SK-N-SH (cell line): ENCODE results near the gene XXYLT1. TPM values are rescaled to one million over a fixed set of nuclear protein-coding genes. Genes with fewer than 3 reads are reported as not detected.

Experiments
- CTCF ChIA-PET: fragments of 300-600, 350-600 bp; formaldehyde crosslinking; extraction: SDS; loops from one replicate; lab custom pipeline; 2021; lab: Yijun Ruan, JAX
- POLR2A ChIA-PET: fragments of 350-600 bp; sonication (Branson Sonifier 250); formaldehyde crosslinking; extraction: SDS; loops from one replicate; lab custom pipeline; 2020; ENCODE audit warnings: antibody characterized with exemption, inconsistent platforms; lab: Yijun Ruan, JAX
- DNase-seq: peaks from one replicate; pipeline ENCODE4 v3.0.0; 2012
- H2AFZ ChIP-seq: fragments of 200-600 bp; sonication (generic); 2 replicates; pipeline ENCODE4 v1.8.1; 2016; ENCODE audit warnings: antibody characterized with exemption, mild to moderate bottlenecking, low read depth
- H3F3A ChIP-seq: fragments of 200-600 bp; sonication (generic); replicated peaks from 2 replicates; pipeline ENCODE3; 2016; ENCODE audit warnings: antibody characterized with exemption, mild to moderate bottlenecking; ENCODE audit not compliant: insufficient read depth
- H3K27ac ChIP-seq, 2 experiments: fragments of 200-500 bp in 1 of 2; fragments of 200-600 bp in 1 of 2; sonication (Bioruptor generic) in 1 of 2; sonication (generic), shearing (Covaris generic) in 1 of 2; 2 replicates each; pipeline versions ENCODE4 v1.5.1 to v1.6.1; 2014 to 2016; ENCODE audit warnings: low read depth in 2 of 2, inconsistent platforms in 1 of 2, low read length in 1 of 2, mild to moderate bottlenecking in 1 of 2, mixed read lengths in 1 of 2
- H3K27me3 ChIP-seq: fragments of 200-600 bp; sonication (generic), shearing (Covaris generic); 2 replicates; pipeline ENCODE4 v1.6.1; 2016; ENCODE audit warnings: mixed run types; ENCODE audit not compliant: insufficient read depth
- H3K36me3 ChIP-seq, 2 experiments: fragments of 200-500 bp in 1 of 2; fragments of 200-600 bp in 1 of 2; sonication (Bioruptor generic) in 1 of 2; sonication (generic) in 1 of 2; replicated peaks in 1 of 2; 2 replicates each; pipeline versions ENCODE3 to v1.5.1; 2014 to 2016; ENCODE audit warnings: low read length in 1 of 2, mild to moderate bottlenecking in 1 of 2; ENCODE audit not compliant: insufficient read depth in 2 of 2, control insufficient read depth in 1 of 2
- H3K4me1 ChIP-seq, 2 experiments: fragments of 200-500 bp in 1 of 2; fragments of 200-600 bp in 1 of 2; sonication (Bioruptor generic) in 1 of 2; sonication (generic), shearing (Covaris generic) in 1 of 2; 2 replicates each; pipeline versions ENCODE4 v1.5.1 to v1.6.1; 2014 to 2016; ENCODE audit warnings: low read depth in 1 of 2, low read length in 1 of 2, mixed run types in 1 of 2; ENCODE audit not compliant: insufficient read depth in 2 of 2, control insufficient read depth in 1 of 2
- H3K4me2 ChIP-seq: fragments of 200-600 bp; sonication (generic), shearing (Covaris generic); 2 replicates; pipeline ENCODE4 v1.6.1; 2017; ENCODE audit warnings: mixed run types
- H3K4me3 ChIP-seq, 2 experiments: fragments of 200-500 bp in 1 of 2; fragments of 200-600 bp in 1 of 2; sonication (Bioruptor generic) in 1 of 2; sonication (generic), shearing (Covaris generic) in 1 of 2; 2 replicates each; pipeline versions ENCODE4 v1.5.1 to v1.8.1; 2014 to 2016; ENCODE audit warnings: low read depth in 2 of 2, inconsistent platforms in 1 of 2, low read length in 1 of 2, mild to moderate bottlenecking in 1 of 2, mixed read lengths in 1 of 2, moderate library complexity in 1 of 2
- H3K79me2 ChIP-seq: fragments of 200-600 bp; sonication (generic); 2 replicates; pipeline ENCODE4 v1.8.1; 2017; ENCODE audit warnings: mild to moderate bottlenecking; ENCODE audit not compliant: insufficient read depth
- H3K9ac ChIP-seq: fragments of 200-600 bp; sonication (generic); 2 replicates; pipeline ENCODE4 v1.6.1; 2017; ENCODE audit warnings: mixed run types
- H3K9me2 ChIP-seq: fragments of 200-600 bp; sonication (generic); 2 replicates; pipeline ENCODE4 v1.6.1; 2017; ENCODE audit warnings: mixed run types
- H3K9me3 ChIP-seq: fragments of 200-600 bp; sonication (generic); 2 replicates; pipeline ENCODE4 v1.6.1; 2017; ENCODE audit warnings: mixed run types, mild to moderate bottlenecking, moderate library complexity
- H4K20me1 ChIP-seq: fragments of 200-600 bp; sonication (generic); 2 replicates; pipeline ENCODE4 v1.6.1; 2017; ENCODE audit warnings: mild to moderate bottlenecking, mixed run types; ENCODE audit not compliant: insufficient read depth
- CHD2 ChIP-seq: fragments of 150-350 bp; IDR thresholded peaks from 2 replicates; pipeline ENCODE4 v1.6.1; 2018; ENCODE audit warnings: low read length; ENCODE audit not compliant: partially characterized antibody
- EZH2phosphoT487 ChIP-seq: fragments of 200-600 bp; sonication (generic); IDR thresholded peaks from 2 replicates; pipeline ENCODE4 v1.6.1; 2017; ENCODE audit warnings: low read depth, mixed run types, mild to moderate bottlenecking, antibody characterized with exemption, moderate library complexity, borderline replicate concordance
- FOSL2 ChIP-seq: IDR thresholded peaks from 2 replicates; pipeline ENCODE4 v1.4.0; 2012; ENCODE audit warnings: low read depth, mild to moderate bottlenecking, moderate library complexity, borderline replicate concordance
- FOXJ3 ChIP-seq: sonication (generic); formaldehyde crosslinking; IDR thresholded peaks from 2 replicates; pipeline ENCODE4 v1.5.1; 2020; ENCODE audit warnings: mild to moderate bottlenecking, missing genetic modification reagents
- FOXM1 ChIP-seq: IDR thresholded peaks from 2 replicates; pipeline ENCODE4 v1.4.0; 2012; ENCODE audit warnings: low read depth, mild to moderate bottlenecking
- GABPA ChIP-seq: IDR thresholded peaks from 2 replicates; pipeline ENCODE4 v1.4.0; 2012; ENCODE audit warnings: low read depth, mild to moderate bottlenecking
- GATA2 ChIP-seq: sonication (generic); formaldehyde crosslinking; IDR thresholded peaks from 2 replicates; pipeline ENCODE4 v1.5.0; 2020; ENCODE audit warnings: mild to moderate bottlenecking, missing genetic modification reagents
- JUND ChIP-seq: IDR thresholded peaks from 2 replicates; pipeline ENCODE4 v1.4.0; 2012
- MXI1 ChIP-seq: IDR thresholded peaks from 2 replicates; pipeline ENCODE4 v1.6.1; 2012; ENCODE audit warnings: mild to moderate bottlenecking, low read depth, low read length, improper control_type of control experiment
- NFIC ChIP-seq: IDR thresholded peaks from 2 replicates; pipeline ENCODE4 v1.4.0; 2012; ENCODE audit warnings: borderline replicate concordance
- RXRA ChIP-seq: IDR thresholded peaks from 2 replicates; pipeline ENCODE4 v1.4.0; 2012; ENCODE audit warnings: low read depth, mild to moderate bottlenecking, borderline replicate concordance
- TAF1 ChIP-seq: IDR thresholded peaks from 2 replicates; pipeline ENCODE4 v1.6.1; 2012; ENCODE audit warnings: low read depth, mild to moderate bottlenecking, low read length, moderate library complexity, borderline replicate concordance
- TEAD4 ChIP-seq: IDR thresholded peaks from 2 replicates; pipeline ENCODE4 v1.4.0; 2012; ENCODE audit warnings: mild to moderate bottlenecking, borderline replicate concordance; ENCODE audit not compliant: insufficient read depth
- WGBS: methylation state at CpG from one replicate; pipeline ENCODE4 v1.1.6; 2017; ENCODE audit warnings: low lambda C conversion rate; 5-methylcytosine and 5-hydroxymethylcytosine counted together
- polyA plus RNA-seq, 3 experiments: library from polyadenylated mRNA; depleted of rRNA; stranded (reverse); fragments of >200 nt; gene quantifications; 2 replicates each; pipeline ENCODE4 v1.2.3, GENCODE V29; 2012
- TF ChIP-seq, protein P1 (sequence below): fragments of 150-350 bp; IDR thresholded peaks from 2 replicates; pipeline ENCODE4 v1.6.1; 2016; ENCODE audit warnings: mild to moderate bottlenecking, low read depth, low read length
- TF ChIP-seq, protein P2 (sequence below): fragments of 150-350 bp; IDR thresholded peaks from 2 replicates; pipeline ENCODE4 v1.6.1; 2017; ENCODE audit warnings: antibody characterized with exemption, low read length, low read depth, borderline replicate concordance
- TF ChIP-seq, protein P3 (sequence below): IDR thresholded peaks from 2 replicates; pipeline ENCODE4 v1.4.0; 2012; ENCODE audit warnings: low read depth, borderline replicate concordance
- TF ChIP-seq, protein P4 (sequence below): IDR thresholded peaks from 2 replicates; pipeline ENCODE4 v1.4.0; 2012; ENCODE audit warnings: low read depth, borderline replicate concordance

The XXYLT1 gene
- polyA plus RNA-seq, 1 of the 3 experiments (the other 2 are of a cell fraction) = 22.6 TPM

DNA sequence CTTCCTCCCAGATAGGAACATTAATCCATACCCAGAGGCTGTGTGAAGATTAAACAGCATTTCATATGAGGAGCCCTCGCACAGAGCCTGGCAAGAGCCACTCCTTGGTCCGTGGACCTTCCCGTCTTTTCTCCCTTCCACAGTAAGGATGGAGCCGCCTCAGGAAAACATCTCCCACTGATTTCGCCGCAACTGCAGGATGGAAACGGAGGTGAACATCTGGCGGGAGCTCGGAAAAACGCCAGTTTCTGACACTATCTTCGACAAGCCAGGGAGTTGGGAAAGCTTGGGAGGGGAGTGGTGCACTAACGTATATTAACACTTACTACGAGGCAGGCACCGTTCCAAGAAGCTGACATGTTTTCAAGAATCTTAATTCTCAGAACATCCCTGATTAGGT lies 157.9 kb downstream of the XXYLT1 start:
- H3K27ac ChIP-seq = no peak overlapping the region
- peaks cover 0 to 3% of the 10 kb centered on the region in 2 experiments for H3K36me3 ChIP-seq
- H3K27me3 ChIP-seq = no peaks in the 10 kb centered on the region
- TF ChIP-seq, protein P1, sequence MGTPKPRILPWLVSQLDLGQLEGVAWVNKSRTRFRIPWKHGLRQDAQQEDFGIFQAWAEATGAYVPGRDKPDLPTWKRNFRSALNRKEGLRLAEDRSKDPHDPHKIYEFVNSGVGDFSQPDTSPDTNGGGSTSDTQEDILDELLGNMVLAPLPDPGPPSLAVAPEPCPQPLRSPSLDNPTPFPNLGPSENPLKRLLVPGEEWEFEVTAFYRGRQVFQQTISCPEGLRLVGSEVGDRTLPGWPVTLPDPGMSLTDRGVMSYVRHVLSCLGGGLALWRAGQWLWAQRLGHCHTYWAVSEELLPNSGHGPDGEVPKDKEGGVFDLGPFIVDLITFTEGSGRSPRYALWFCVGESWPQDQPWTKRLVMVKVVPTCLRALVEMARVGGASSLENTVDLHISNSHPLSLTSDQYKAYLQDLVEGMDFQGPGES = no peak
- no peak for TF ChIP-seq TEAD4
- TF ChIP-seq EZH2phosphoT487 = no peak
- no peak for TF ChIP-seq FOSL2
- TF ChIP-seq TAF1 = no peak
- no peak for TF ChIP-seq FOXJ3
- no peak for TF ChIP-seq JUND
- no peak for TF ChIP-seq FOXM1
- TF ChIP-seq CHD2 = no peak
- TF ChIP-seq, protein P2, sequence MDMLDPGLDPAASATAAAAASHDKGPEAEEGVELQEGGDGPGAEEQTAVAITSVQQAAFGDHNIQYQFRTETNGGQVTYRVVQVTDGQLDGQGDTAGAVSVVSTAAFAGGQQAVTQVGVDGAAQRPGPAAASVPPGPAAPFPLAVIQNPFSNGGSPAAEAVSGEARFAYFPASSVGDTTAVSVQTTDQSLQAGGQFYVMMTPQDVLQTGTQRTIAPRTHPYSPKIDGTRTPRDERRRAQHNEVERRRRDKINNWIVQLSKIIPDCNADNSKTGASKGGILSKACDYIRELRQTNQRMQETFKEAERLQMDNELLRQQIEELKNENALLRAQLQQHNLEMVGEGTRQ = no peak
- no peak for TF ChIP-seq NFIC
- no peak for TF ChIP-seq GATA2
- TF ChIP-seq, protein P3, sequence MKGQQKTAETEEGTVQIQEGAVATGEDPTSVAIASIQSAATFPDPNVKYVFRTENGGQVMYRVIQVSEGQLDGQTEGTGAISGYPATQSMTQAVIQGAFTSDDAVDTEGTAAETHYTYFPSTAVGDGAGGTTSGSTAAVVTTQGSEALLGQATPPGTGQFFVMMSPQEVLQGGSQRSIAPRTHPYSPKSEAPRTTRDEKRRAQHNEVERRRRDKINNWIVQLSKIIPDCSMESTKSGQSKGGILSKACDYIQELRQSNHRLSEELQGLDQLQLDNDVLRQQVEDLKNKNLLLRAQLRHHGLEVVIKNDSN = no peak
- no peak for TF ChIP-seq MXI1
- no peak for TF ChIP-seq GABPA
- TF ChIP-seq, protein P4, sequence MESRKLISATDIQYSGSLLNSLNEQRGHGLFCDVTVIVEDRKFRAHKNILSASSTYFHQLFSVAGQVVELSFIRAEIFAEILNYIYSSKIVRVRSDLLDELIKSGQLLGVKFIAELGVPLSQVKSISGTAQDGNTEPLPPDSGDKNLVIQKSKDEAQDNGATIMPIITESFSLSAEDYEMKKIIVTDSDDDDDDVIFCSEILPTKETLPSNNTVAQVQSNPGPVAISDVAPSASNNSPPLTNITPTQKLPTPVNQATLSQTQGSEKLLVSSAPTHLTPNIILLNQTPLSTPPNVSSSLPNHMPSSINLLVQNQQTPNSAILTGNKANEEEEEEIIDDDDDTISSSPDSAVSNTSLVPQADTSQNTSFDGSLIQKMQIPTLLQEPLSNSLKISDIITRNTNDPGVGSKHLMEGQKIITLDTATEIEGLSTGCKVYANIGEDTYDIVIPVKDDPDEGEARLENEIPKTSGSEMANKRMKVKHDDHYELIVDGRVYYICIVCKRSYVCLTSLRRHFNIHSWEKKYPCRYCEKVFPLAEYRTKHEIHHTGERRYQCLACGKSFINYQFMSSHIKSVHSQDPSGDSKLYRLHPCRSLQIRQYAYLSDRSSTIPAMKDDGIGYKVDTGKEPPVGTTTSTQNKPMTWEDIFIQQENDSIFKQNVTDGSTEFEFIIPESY = no peak
- TF ChIP-seq RXRA = no peak
- H3K4me3 ChIP-seq = no peak overlapping the region
- H3K79me2 ChIP-seq = no peaks in the 10 kb centered on the region
- peaks cover 2% of the 10 kb centered on the region for H3F3A ChIP-seq
- ChIA-PET CTCF (interaction anchor here (1.8 to 2.9 kb wide), 2 partner anchors 425 to 431 kb away, joined by 8 to 10 read pairs; no protein-coding TSS in a partner anchor), POLR2A (no interaction called here)
- no peaks in the 10 kb centered on the region for H3K9me3 ChIP-seq
- no peak for DNase-seq
- no peaks in the 10 kb centered on the region for H3K9me2 ChIP-seq
- H3K9ac ChIP-seq = no peak overlapping the region
- H2AFZ ChIP-seq = no peak overlapping the region
- no peaks in the 10 kb centered on the region for H4K20me1 ChIP-seq
- 90% methylated on average over 14 of the region's 14 CpGs for WGBS
- no peak overlapping the region for H3K4me2 ChIP-seq
- H3K4me1 ChIP-seq = peaks cover 5 to 6% of the 10 kb centered on the region in 2 experiments; a peak in 1 of 4 replicates
